Stimulated activated CD4-positive, alpha-beta T cell treated with anti-CD3 and anti-CD28 coated beads, Interleukin-15, amount 100 ng/mL, for 24 hours (primary cell): ENCODE data around the gene RHOT1.
A peak's percentile ranks its signal among the peaks of the same experiment; 100 is the strongest.
"Not testable (repeated sequence)": the region's sequence is repeated elsewhere in the genome, so short reads cannot be mapped to it uniquely, and the experiment has no call there.

Source experiments
- DNase-seq: peaks from one replicate; pipeline ENCODE4 v3.0.0-alpha.2; 2020

Gene RHOT1

DNA sequence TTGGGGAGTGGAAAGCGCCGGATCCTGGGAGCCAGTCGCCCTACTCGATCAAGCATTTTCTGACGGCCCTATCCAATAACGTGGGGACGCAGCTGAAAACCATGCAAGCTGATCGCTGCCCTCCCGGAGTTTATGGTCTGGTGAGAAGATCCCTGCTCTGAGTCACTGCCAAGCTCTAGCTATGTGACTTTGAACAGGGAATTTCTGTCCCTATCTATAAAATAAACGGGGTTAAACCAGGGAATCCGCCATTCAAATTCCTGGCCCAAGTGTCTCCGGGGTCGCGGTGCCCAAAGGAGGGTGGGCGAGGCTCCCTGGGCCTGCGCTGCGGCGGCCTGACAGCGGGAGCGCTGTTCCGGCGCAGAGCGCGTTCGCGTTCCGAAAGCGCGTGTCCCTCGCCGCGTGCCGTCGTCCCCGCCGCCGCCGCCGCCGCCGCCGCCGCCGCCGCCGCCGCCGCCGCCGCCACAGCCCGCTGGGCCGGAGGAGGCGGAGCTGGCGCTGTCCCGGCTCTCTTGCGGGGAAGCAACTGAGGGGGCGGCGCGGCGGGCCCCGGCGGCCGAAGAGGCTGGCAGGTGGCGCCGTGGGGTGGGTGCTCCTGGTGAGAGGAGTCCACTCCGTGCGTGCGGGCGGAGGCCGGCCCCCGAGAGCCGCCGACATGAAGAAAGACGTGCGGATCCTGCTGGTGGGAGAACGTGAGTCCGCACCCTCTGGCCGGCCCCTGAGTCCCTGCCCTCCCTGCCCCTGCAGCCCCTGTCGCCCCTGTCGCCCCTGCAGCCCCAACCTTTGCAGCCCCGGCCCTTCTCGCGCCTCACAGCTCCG is at the start of gene RHOT1:
RHOT1 (plus strand) TSS at position 465 of the 819 bp plus-strand sequence; CDS start at position 656, 191 bp downstream.
- DNase-seq, result peak; percentile 81

DNA sequence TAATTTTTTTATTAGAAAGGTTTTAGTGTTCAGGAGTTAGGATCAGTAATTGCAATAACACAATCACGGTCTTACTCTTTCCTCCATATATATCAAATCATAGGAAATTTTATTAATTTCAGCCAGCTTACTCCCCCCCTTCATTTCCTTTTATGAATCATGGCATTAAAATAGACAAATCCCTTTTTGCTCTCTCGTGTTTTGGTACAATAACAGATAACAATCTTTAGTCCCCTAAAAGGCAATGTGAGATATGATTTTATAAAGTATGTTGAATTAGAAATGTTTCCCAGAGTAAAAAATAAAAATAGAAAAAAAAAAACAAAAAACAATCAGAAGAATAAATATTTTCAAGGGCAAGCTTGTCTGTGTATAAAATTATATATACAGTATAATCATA is 42.6 kb upstream of the RHOT1 start:
- DNase-seq, result no peak

DNA sequence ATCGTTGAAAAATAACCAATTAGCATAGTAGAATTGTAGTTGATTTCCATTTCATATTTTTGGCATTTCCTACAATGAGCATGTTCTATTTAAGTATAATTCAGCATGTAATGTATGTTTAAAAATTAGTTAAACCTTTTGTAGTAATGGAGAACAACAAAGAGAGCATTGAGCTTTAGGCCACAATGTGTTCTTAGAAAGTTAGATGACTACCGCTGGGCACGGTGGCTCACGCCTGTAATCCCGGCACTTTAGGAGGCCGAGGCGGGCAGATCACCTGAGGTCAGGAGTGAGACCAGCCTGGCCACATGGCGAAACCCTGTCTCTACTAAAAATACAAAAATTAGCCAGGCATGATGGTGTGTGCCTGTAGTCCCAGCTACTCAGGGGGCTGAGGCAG is 42.0 kb upstream of the RHOT1 start:
- DNase-seq, result not testable (repeated sequence)

DNA sequence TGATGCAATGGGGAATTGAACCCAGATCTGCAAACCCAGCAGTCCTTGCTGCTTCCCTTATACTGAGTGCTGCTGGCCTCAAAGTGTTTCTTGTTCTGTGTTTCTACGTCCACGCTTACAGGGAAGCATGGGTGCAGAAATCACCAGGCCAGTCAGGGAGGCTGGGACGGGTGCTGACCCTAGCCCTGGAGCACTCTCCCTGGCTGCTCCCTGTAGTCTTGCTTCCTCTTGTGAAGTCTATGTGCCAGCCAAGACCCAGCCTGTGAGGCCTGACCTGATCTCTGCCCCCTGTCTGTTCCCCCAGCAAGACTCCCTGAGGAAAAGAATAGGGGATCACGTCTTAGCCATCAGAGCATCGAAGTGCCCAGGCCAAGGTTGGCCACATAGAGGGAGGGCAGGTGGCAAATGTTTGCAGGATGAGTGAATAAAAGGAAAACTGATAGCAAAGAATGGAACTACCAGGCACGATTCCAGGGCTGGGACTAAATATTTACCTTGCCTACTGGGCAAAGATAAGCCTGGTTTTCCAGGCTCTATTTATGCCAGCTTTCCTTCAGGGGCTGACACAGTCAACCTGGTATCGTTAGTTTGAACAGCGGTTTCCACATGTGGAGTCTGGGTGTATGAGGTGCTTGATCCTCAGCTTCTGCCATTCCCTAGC is 41.2 kb upstream of the RHOT1 start:
- no peak for DNase-seq

DNA sequence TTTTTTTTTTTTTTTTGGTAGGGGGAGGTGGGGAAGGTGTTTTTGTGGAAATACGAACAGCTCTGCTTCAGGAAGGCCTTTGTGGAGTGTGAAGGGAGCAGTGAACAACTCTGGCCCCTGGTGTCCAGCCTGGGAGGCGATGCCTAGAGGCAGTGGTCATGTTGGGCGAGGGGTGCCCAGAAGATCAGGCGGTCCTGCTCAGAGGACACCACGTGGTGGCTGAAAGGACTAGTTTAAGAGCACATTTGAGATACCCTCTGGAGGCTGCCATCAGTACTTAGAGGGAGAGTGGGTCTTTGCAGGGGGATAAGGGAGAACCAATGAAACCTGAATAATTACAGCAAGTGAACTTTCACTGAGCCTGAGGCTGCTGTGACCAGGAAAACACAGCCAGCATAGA is 40.1 kb upstream of the RHOT1 start:
- no peak for DNase-seq

DNA sequence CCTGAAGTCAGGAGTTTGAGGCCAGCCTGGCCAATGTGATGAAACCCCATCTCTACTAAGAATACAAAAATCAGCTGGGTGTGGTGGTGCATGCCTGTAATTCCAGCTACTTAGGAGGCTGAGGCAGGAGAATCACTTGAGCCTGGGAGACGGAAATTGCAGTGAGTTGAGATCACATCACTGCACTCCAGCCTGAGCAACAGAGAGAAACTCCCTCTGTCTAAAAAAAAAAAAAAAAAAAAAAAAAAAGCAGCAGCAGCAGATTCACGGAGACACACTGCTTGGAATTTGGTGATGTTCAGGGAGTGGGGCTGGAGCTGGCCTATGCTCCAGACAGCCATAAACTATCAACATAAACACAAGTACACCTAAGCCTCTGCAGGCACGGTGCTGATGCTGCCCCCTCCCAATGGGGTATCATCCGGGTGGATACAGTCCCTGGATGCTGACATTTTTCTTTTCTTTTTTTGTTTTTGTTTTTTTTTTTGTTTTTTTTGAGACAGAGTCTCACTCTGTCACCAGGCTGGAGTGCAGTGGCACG is 39.6 kb upstream of the RHOT1 start:
- DNase-seq, result no peak

DNA sequence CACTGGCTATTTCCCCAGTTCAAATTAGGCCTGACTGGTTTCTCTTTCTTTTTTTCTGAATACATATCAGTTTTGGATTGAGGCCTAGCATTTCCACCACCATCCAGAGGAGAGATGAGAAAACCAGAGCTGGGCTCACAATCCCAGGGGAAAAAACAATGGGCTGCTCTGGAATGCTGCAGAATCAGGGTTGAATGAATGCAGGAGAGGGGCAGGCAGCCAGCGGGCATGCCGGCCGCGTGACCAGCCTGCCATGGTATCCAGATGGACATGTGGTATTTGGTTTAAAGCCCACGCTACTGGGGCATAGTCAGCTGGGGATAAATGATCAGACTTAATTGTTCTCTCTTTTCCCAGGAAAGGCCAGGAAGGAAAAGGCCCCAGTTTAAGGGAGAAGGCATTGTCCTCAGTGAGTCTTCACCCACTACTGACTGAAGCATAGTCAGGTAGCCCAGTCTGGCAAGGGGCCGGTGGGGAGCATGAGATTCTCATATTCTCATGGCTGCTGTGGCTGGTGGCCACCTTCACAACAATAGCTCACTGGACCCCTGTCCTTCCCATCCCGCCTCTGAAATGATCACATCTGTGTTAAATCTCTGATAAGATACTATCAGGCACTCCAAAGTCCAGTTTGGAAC is 38.7 kb upstream of the RHOT1 start:
- DNase-seq, result no peak

DNA sequence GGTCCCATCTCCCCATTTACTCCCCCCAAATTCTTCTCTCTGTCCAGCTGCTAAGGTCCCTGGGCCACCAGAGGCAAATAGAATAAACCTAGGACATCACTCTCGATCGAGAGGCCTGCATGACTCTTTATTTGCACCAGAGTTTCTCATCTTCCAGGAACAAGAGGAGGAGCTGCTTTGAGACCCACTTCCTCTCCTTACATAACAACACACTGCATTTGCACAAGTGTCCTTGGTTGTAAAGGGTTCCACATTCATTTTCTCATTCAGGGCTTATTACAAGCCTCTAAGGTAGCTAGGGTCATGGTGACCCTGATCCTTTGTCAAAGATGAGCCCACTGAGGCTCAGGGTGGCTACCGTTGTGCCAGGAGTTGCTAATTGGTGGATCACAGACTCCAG is 38.1 kb upstream of the RHOT1 start:
- DNase-seq, result no peak

DNA sequence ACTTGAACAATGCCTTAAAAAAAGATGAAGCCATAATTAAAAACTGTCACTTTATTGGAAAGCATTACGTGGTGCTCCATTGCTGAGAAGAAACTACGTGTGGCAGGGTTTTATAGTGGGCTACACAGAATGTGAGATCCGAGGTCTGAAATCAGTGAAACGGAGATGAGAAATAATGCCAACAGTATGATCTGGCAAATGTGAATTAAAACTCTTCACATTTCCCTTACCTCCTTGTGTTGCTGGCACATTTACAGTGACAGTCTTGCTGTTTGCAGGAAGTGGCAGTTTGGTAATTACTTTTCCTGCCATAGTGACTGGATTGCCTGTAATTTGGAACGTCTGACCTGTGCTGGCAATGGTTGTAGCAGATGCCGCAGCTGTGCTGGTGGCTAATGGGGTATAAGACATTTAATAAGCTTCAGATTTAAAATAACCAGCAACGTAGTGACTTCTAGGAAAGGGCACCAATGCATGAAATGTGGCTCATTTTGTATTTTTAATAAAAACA is 35.8 kb upstream of the RHOT1 start:
- not testable (repeated sequence) for DNase-seq

DNA sequence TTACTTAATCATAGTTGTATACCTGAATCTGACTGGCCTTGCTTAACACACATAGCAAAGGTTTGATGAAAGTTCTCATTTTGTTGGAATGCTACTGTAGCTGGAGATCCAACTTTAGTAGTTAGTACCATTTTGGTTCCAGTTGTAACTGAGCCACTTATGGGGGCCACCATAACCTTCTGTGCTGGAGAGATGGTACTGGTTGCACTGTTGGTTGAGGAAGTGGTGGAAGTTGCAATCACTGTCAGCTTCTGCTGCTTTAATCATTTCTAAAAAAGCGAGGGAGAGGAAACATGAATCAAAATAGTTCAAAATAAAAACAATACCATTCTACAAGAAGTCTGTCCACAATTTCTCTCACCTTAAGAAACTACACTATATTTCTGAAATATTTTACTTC is 35.1 kb upstream of the RHOT1 start:
- DNase-seq, result not testable (repeated sequence)

DNA sequence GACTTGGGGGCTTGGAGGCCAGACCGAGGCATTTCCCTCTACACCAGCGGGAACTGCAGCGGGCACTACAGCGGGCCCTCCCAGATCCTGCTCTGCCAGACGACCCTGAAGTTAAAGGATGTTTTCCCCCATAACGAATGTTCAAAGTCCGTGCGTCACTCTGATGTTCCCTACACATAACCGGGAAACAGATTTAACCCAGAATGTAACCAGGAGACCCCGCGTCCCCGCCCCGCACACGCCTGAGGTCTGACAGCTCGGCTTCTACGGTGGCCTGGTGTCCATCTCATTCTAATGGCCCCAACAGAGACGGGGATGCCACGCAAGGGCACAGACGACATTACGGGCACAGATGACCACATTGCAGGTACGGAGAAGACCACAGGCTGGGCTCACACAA is 31.7 kb upstream of the RHOT1 start:
- no peak for DNase-seq

DNA sequence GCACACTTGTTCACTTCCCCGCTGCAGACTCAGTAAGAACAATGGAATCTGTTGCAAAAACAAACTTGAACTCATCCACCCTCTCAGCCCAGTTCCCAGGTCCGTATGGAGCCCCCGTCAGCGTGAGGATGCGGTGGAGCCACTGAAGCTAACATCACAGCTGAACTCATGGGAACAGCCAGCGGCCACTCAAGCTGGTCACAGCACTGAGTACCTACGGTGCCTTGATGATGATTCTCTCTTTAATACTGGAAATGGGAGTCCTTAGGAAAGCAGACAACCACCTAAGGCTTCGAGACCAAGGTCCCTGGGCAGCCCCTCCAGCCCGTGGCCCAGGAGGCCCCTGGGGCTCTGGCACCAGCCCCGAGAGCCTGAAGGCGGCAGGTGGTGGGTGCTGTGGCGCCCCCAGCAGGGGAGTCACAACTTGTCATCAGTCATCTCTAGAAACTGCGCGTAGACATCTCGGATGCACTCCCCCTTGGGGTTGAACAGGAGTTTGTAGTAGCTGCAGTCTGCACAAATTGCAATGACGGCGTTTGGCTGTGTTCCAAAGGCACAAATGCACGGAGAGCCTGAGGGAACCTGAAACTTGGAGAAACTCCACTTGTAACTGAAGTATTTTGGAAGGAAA is 31.0 kb upstream of the RHOT1 start:
- DNase-seq, result peak; percentile 26

DNA sequence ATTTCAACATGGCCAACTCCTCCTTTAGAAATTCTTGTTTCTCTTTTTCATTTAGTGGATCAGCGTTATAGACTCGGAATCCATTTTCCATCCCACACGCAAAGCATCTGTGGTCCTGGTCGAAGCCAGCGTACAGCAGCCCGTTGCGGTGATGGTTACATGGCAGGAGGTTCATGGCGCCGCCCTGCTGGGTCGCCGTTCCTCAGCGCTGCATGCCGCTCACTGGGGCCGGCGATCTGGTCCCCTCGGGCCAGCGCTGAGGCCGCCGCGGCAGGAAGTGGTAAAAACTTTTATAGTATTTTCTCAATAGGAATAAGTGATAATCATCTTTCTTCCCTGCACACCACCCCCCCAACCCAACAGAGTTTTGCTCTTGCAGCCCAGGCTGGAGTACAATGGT is 29.9 kb upstream of the RHOT1 start:
- DNase-seq, result no peak

DNA sequence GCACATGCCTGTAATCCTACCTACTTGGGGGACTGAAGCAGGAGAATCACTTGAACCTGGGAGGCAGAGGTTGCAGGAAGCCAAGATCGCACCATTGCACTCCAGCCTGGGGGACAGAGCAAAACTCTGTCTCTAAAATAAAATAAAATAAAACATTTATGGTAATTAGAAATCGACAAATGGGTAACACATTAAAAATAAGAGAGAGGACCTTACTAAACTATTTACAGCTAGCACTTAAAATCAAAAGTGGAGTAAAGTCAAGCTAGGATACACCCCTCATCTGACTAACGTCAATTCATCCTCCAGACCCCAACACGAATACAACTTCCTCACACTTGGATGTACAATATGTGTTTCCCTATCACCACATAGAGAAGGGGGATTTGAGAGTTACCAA is 27.8 kb upstream of the RHOT1 start:
- DNase-seq, result no peak

DNA sequence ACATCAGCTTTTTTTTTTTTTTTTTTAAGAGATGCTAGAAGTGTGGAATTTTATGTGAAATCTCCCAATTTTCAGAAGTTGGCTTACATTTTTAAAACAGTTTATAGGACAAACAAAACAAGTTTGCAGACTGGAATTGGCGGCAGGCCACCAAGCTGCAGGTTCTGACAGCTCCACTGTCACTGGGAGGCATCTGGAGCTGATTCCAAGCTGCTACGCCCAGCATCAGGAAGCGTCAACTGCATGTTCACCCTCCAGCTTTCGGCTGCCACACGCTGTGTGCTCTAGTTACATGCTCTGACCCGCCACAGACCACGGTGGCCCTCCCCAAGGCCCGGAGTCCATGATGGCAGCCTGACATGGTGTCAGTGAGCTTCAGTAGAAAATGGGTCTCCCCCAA is 26.8 kb upstream of the RHOT1 start:
- DNase-seq, result not testable (repeated sequence)

DNA sequence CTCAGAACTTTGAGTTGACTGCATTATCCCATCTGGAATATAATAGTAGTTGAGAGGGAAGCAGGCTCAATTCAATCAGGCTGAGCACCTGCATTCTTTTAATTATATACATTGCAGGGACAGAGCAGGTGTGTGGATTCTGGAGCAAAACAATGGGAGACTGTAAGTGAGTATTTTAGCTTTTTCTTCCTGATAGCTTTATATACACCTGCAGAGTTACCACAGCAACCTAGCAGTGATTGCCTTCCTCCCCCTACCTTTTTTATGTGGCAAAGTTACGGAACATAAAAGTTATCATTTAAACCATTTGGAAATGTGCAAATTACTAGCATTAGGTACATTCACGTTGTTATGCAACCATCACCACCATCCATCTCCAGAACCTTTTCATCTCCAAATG is 25.4 kb upstream of the RHOT1 start:
- DNase-seq, result no peak

DNA sequence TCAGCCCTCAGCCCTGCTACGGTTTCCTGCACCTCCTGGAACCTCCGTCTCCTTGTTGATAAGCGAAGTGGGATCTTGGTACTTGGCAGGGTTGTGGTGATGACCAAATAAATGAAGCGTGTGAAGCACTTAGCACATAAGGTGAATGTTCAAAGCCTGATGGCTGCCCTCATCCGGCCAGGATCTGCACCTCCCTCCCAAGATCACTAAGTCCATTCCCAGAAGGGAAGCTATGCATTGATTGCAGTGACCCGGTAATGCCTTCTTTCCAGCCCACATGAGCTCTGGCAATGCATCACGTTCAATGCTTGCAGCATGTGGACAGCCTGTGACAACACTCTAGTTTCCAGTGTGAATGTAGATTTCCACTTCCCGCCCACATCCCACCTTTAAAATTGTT is 24.9 kb upstream of the RHOT1 start:
- no peak for DNase-seq

DNA sequence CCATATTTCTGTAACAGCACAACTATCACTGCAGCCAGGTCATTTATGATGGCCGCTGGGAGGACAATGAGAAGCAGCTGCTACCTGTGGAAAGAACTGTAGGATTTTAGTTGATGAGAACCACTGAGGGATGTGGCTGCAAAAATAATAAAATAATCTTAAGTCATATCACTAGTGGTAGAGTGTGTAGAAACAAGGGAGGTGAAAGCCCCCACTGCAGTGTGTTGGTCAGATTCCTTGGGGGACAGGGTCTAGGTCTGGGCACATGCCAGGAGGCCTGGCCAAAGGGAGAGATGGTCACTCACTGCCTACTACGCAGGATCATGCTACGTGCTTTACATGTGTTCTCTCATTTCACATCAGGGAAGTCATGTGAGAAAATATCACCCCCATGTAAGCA is 24.2 kb upstream of the RHOT1 start:
- not testable (repeated sequence) for DNase-seq

DNA sequence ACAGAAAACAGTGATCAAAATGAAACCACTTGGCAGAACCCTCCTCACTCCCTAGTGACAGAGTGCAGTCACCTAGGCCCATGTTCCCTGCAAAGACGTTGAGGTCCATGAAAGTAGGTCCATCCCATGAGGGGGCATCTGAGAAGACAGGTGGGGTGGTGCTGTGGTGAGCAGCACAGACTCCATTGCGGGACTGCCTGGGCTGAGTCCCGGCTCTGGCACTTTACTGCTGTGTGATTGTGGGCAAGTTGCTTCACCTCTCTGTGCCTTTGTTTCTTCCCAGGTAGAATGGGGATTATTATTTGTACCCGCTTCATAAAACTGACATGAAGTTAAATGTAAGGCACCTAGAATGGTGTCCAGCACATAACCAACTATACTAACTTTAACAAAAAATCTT is 23.5 kb upstream of the RHOT1 start:
- no peak for DNase-seq

DNA sequence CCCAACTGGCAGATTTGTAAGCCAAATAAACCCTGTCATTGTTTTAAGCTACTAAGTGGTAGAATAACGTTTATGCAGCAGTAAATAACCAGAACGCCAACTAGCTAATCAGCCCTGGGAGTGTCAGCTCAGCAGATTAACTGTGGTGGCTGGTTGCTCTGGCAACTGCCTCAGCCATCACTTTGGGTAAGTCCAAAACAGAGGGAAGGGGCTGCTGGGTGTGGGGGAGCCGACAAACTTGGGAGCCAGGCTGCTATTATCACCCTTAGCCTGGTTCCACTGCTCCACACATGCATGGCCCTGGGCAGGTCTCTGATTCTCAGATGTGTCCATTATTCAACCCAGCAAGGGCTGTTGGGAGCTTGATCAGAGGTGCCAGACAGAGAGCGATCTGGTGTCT is 22.2 kb upstream of the RHOT1 start:
- no peak for DNase-seq

DNA sequence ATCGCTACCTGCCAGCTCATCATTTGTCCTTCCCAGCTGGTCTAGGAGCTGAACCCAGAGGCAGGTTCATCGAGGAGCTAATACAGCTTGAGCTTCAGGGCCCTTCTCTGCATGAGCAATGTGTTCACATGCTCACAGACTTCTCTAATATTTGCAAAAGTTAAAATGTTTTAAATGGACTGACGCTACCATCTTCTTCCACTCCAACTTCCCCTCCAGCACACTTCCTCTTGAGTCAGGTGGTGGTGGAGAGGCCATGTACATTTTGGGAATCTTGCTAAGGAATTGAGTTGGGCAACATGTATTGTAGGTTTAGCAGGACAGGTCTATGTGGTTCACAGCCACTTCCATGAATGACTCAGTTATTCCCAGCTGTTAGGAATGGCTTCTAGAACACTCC is 21.6 kb upstream of the RHOT1 start:
- DNase-seq, result no peak

DNA sequence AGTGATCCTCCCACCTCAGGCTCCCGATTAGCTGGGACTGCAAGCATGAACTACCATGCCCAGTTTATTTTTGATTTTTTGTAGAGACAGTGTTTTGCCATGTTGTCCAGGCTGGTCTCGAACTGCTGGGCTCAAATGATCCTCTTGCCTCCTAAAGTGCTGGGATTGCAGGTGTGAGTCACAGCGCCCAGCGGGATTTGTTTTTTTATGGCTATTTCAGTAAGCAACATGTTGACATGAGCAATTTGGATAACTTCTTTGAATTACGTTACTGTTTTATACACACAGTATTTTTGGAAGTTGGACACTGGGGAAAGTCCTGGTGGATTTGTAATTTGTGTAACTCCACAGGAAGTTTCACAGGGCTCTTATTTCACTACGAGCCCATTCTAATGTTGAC is 18.5 kb upstream of the RHOT1 start:
- no peak for DNase-seq
